IMR-90 (cell line): Measurements from ENCODE around the gene ABTB2. TPM values are rescaled to one million over a fixed set of nuclear protein-coding genes. Genes with fewer than 3 reads are reported as not detected.

Experiments
- ATAC-seq: fragments of 200-7000 bp; cut with Tn5 transposase; 2 replicates; pipeline ENCODE4 v1.9.1; 2020; ENCODE audit warnings: low read depth, mild to moderate bottlenecking, moderate library complexity
- BruUV-seq: library from RNA; stranded (reverse); fragments of 400-500 nt; replicated peaks from 2 replicates; lab custom pipeline; 2021; lab: Mats Ljungman, UMichigan
- CTCF ChIA-PET: fragments of 300-600 bp; formaldehyde crosslinking; extraction: SDS; loops from one replicate; lab custom pipeline; 2021; ENCODE audit warnings: antibody characterized with exemption; lab: Yijun Ruan, JAX
- POLR2A ChIA-PET: fragments of 300-600 bp; sonication (Branson Sonifier 250); formaldehyde crosslinking; loops from one replicate; lab custom pipeline; 2022; ENCODE audit warnings: antibody characterized with exemption; ENCODE audit not compliant: unreplicated experiment; lab: Charles Lee
- DNase-seq: peaks from one replicate; pipeline ENCODE4 v3.0.0; 2013
- H2AFZ ChIP-seq: replicated peaks from 2 replicates; pipeline ENCODE3; 2013; ENCODE audit warnings: low read length, mild to moderate bottlenecking; ENCODE audit not compliant: poor library complexity
- H2AK5ac ChIP-seq: 2 replicates; pipeline ENCODE4 v1.6.1; 2013; ENCODE audit warnings: low read depth, low read length, inconsistent platforms
- H2AK9ac ChIP-seq: replicated peaks from 2 replicates; pipeline ENCODE3; 2013; ENCODE audit warnings: mild to moderate bottlenecking, low read depth, low read length, moderate library complexity; ENCODE audit not compliant: poor library complexity
- H2BK120ac ChIP-seq: 2 replicates; pipeline ENCODE4 v1.6.1; 2013; ENCODE audit warnings: low read depth, low read length, inconsistent platforms
- H2BK15ac ChIP-seq: 3 replicates; pipeline ENCODE4 v1.6.1; 2013; ENCODE audit warnings: low read depth, low read length, inconsistent platforms
- H2BK20ac ChIP-seq: 2 replicates; pipeline ENCODE4 v1.6.1; 2013; ENCODE audit warnings: low read depth, mild to moderate bottlenecking, inconsistent platforms, low read length, moderate library complexity
- H2BK5ac ChIP-seq: 2 replicates; pipeline ENCODE4 v1.6.1; 2013; ENCODE audit warnings: mild to moderate bottlenecking, low read depth, low read length, inconsistent platforms; ENCODE audit not compliant: poor library complexity, severe bottlenecking
- H3K14ac ChIP-seq: replicated peaks from 2 replicates; pipeline ENCODE4 v1.6.1; 2013; ENCODE audit warnings: low read depth, low read length, inconsistent platforms
- H3K18ac ChIP-seq: 2 replicates; pipeline ENCODE4 v1.6.1; 2013; ENCODE audit warnings: low read depth, low read length, control low read depth
- H3K23ac ChIP-seq: 2 replicates; pipeline ENCODE4 v1.6.1; 2013; ENCODE audit warnings: low read depth, low read length, inconsistent platforms
- H3K27ac ChIP-seq: 2 replicates; pipeline ENCODE4 v1.5.1; 2013; ENCODE audit warnings: mild to moderate bottlenecking, control low read depth, low read length; ENCODE audit not compliant: insufficient read depth
- H3K27me3 ChIP-seq: 2 replicates; pipeline ENCODE4 v1.6.1; 2013; ENCODE audit warnings: low read length; ENCODE audit not compliant: control insufficient read depth, insufficient read depth
- H3K36me3 ChIP-seq: 2 replicates; pipeline ENCODE4 v1.6.1; 2013; ENCODE audit warnings: low read length, mixed read lengths; ENCODE audit not compliant: control insufficient read depth, insufficient read depth
- H3K4ac ChIP-seq: 2 replicates; pipeline ENCODE4 v1.6.1; 2013; ENCODE audit warnings: low read depth, low read length, inconsistent platforms
- H3K4me1 ChIP-seq: 2 replicates; pipeline ENCODE4 v1.6.1; 2013; ENCODE audit warnings: low read length, mixed read lengths; ENCODE audit not compliant: control insufficient read depth, insufficient read depth
- H3K4me2 ChIP-seq: 2 replicates; pipeline ENCODE4 v1.6.1; 2013; ENCODE audit warnings: low read depth, mild to moderate bottlenecking, control low read depth, low read length, moderate library complexity
- H3K4me3 ChIP-seq: 2 replicates; pipeline ENCODE4 v1.5.1; 2013; ENCODE audit warnings: low read depth, mild to moderate bottlenecking, control low read depth, low read length, moderate library complexity; ENCODE audit not compliant: insufficient read depth
- H3K56ac ChIP-seq: 2 replicates; pipeline ENCODE4 v1.6.1; 2013; ENCODE audit warnings: low read length, inconsistent platforms; ENCODE audit not compliant: insufficient read depth; ENCODE audit errors: extremely low read depth
- H3K79me1 ChIP-seq, 2 experiments: 2 replicates each; pipeline ENCODE4 v1.6.1; 2013; ENCODE audit warnings: low read length in 2 of 2, inconsistent platforms in 1 of 2, low read depth in 1 of 2
- H3K9ac ChIP-seq: 2 replicates; pipeline ENCODE4 v1.6.1; 2013; ENCODE audit warnings: low read depth, low read length, control low read depth
- H3K9me1 ChIP-seq: 2 replicates; pipeline ENCODE4 v1.6.1; 2013; ENCODE audit warnings: low read length, inconsistent platforms; ENCODE audit not compliant: insufficient read depth
- H3K9me3 ChIP-seq: 2 replicates; pipeline ENCODE4 v1.6.1; 2013; ENCODE audit warnings: low read length; ENCODE audit not compliant: control insufficient read depth, insufficient read depth
- H4K20me1 ChIP-seq: 2 replicates; pipeline ENCODE4 v1.6.1; 2013; ENCODE audit warnings: low read length, inconsistent platforms; ENCODE audit not compliant: insufficient read depth
- H4K5ac ChIP-seq: 2 replicates; pipeline ENCODE4 v1.6.1; 2013; ENCODE audit warnings: mild to moderate bottlenecking, low read depth, low read length, control low read depth
- H4K8ac ChIP-seq, 2 experiments: 2 replicates each; pipeline ENCODE4 v1.6.1; 2013; ENCODE audit warnings: low read depth in 2 of 2, low read length in 2 of 2, control low read depth in 1 of 2, inconsistent platforms in 1 of 2
- H4K91ac ChIP-seq: 2 replicates; pipeline ENCODE4 v1.6.1; 2013; ENCODE audit warnings: low read depth, low read length, inconsistent platforms; ENCODE audit not compliant: insufficient read depth
- BHLHE40 ChIP-seq: fragments of 150-350 bp; IDR thresholded peaks from 2 replicates; pipeline ENCODE4 v1.6.1; 2016; ENCODE audit warnings: mild to moderate bottlenecking, low read depth, low read length
- CHD1 ChIP-seq: IDR thresholded peaks from 2 replicates; pipeline ENCODE4 v1.6.1; 2012; ENCODE audit warnings: low read depth, low read length, improper control_type of control experiment
- FOS ChIP-seq: fragments of 150-350 bp; IDR thresholded peaks from 2 replicates; pipeline ENCODE4 v1.6.1; 2016; ENCODE audit warnings: low read depth, low read length
- MAZ ChIP-seq: IDR thresholded peaks from 2 replicates; pipeline ENCODE4 v1.6.1; 2012; ENCODE audit warnings: low read depth, mild to moderate bottlenecking, low read length, improper control_type of control experiment, moderate library complexity, borderline replicate concordance
- MXI1 ChIP-seq: IDR thresholded peaks from 2 replicates; pipeline ENCODE4 v1.6.1; 2012; ENCODE audit warnings: low read depth, mild to moderate bottlenecking, low read length, moderate library complexity, borderline replicate concordance
- RCOR1 ChIP-seq: IDR thresholded peaks from 2 replicates; pipeline ENCODE4 v1.6.1; 2012; ENCODE audit warnings: mild to moderate bottlenecking, low read length, improper control_type of control experiment; ENCODE audit not compliant: insufficient replicate concordance
- RFX5 ChIP-seq: IDR thresholded peaks from 2 replicates; pipeline ENCODE4 v1.8.0; 2012; ENCODE audit warnings: low read depth, mild to moderate bottlenecking, low read length, moderate library complexity
- SMC3 ChIP-seq: fragments of 150-350 bp; IDR thresholded peaks from 2 replicates; pipeline ENCODE4 v1.6.1; 2016; ENCODE audit warnings: low read depth, mild to moderate bottlenecking, antibody characterized with exemption, low read length, moderate library complexity
- WGBS, 2 experiments: methylation state at CpG; one replicate each; pipeline versions ENCODE4 v1.1.5 to v1.1.7; 2013; ENCODE audit warnings: missing lambda C conversion rate in 2 of 2; ENCODE audit not compliant: insufficient read length in 1 of 2; ENCODE audit errors: extremely low coverage in 2 of 2; 5-methylcytosine and 5-hydroxymethylcytosine counted together
- dilution Hi-C: fragments of 300-500 bp; cut with HindIII; formaldehyde crosslinking; loops from one replicate; pipeline ENCODE4 v1.14.3; 2018; ENCODE audit warnings: low sequenced_read_pairs; ENCODE audit not compliant: unreplicated experiment
- in situ Hi-C: fragments of 300-500 bp; cut with MboI; formaldehyde crosslinking; loops from 3 replicates; pipeline ENCODE4 v1.14.3; 2019; ENCODE audit warnings: low sequenced_read_pairs, inconsistent platforms, mixed read lengths
- intact Hi-C: fragments of 100-400 bp; cut with micrococcal nuclease; formaldehyde crosslinking; loops from 2 replicates; pipeline ENCODE4 v1.10.0; 2022
- polyA plus RNA-seq, 3 experiments: library from polyadenylated mRNA; depleted of rRNA; stranded (reverse); fragments of >200 nt; gene quantifications; 2 replicates each; pipeline ENCODE4 v1.2.3, GENCODE V29; 2012; ENCODE audit warnings: low replicate concordance in 1 of 3
- total RNA-seq: library from RNA; depleted of rRNA; stranded (reverse); fragments of >200 nt; gene quantifications from 2 replicates; pipeline ENCODE4 v1.2.3, GENCODE V29; 2012
- TF ChIP-seq, protein P1 (sequence below): fragments of 150-350 bp; IDR thresholded peaks from 2 replicates; pipeline ENCODE4 v1.6.1; 2016; ENCODE audit warnings: low read depth, mild to moderate bottlenecking, low read length, moderate library complexity, borderline replicate concordance

The ABTB2 gene
- total and polyA plus RNA-seq, 2 of the 4 experiments (the other 2 are of a cell fraction), result 0.18 to 2.0 TPM

DNA sequence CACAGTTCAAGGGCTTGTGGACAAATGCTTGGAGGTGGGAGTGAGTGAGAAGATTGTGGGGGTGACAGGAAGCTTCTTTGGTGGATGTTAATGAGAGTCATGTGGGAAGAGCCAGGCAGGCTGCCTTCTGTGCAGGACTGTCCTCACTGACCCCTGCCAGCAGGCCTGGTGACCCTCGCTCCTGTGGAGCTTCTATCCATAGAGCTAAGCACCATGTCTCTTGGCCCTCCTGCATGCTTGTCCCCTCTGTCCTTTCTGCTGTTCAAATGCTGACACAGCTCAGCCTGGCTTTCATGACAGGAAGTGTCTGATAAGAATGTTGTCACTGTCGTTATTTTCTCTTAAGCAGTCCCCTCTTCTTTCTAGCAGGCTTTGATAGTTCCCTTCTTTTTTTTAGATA lies 214.8 kb downstream of the ABTB2 start:
- WGBS, 2 experiments, result 100% methylated on average over 1 of the region's 2 CpGs; no CpG with 5 or more reads in 1 of the 2 experiments
- no TSS peak for BruUV-seq
- Histone ChIP-seq H3K4ac (no peak overlapping the region), H3K9ac (no peak overlapping the region), H3K4me1 (no peaks in the 10 kb centered on the region), H3K9me1 (no peaks in the 10 kb centered on the region), H3K4me2 (no peak overlapping the region), H2AFZ (no peak overlapping the region), H3K23ac (no peak overlapping the region; the same call in 1 of the 2 replicates), H4K5ac (no peak overlapping the region), H2BK15ac (no peak overlapping the region), H3K27ac (no peak overlapping the region), H2BK20ac (no peak overlapping the region), H2AK5ac (no peak overlapping the region), H3K27me3 (no peaks in the 10 kb centered on the region), H2BK120ac (no peak overlapping the region), H4K8ac (no peak overlapping the region), H4K20me1 (no peaks in the 10 kb centered on the region; the same call in 1 of the 2 replicates), H3K9me3 (no peaks in the 10 kb centered on the region), H2BK5ac (no peak overlapping the region), H3K14ac (no peak overlapping the region), H4K91ac (no peak overlapping the region), H3K79me1 (0 out of 4 replicates have a peak, but pooled peaks cover 4% of the 10 kb centered on the region in 2 experiments), H3K18ac (no peak overlapping the region), H3K4me3 (no peak overlapping the region), H3K36me3 (peaks cover 76% of the 10 kb centered on the region), H2AK9ac (no peak overlapping the region), H3K56ac (no peak overlapping the region)
- DNase-seq (no peak), ATAC-seq (no peak)
- in situ Hi-C loops, result no loop called here
- POLR2A ChIA-PET, result no interaction called here
- TF ChIP-seq RFX5, result no peak
- TF ChIP-seq FOS, result no peak
- TF ChIP-seq BHLHE40, result no peak
- no peak for TF ChIP-seq MAZ
- no peak for TF ChIP-seq RCOR1
- no peak for TF ChIP-seq CHD1
- TF ChIP-seq MXI1, result no peak
- TF ChIP-seq, protein P1, sequence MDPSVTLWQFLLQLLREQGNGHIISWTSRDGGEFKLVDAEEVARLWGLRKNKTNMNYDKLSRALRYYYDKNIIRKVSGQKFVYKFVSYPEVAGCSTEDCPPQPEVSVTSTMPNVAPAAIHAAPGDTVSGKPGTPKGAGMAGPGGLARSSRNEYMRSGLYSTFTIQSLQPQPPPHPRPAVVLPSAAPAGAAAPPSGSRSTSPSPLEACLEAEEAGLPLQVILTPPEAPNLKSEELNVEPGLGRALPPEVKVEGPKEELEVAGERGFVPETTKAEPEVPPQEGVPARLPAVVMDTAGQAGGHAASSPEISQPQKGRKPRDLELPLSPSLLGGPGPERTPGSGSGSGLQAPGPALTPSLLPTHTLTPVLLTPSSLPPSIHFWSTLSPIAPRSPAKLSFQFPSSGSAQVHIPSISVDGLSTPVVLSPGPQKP, result no peak
- no peak for TF ChIP-seq SMC3
- dilution Hi-C loops, result no loop called here
- intact Hi-C loops, result no loop called here
- CTCF ChIA-PET, result no interaction called here
